HG03354 (cell line): ENCODE data around the gene ATG13.
"Not testable (repeated sequence)": the region's sequence is repeated elsewhere in the genome, so short reads cannot be mapped to it uniquely, and the experiment has no call there.

ENCODE experiments used
- ATAC-seq: cut with Tn5 transposase; IDR thresholded peaks from one replicate; pipeline ENCODE4 v1.9.1; 2021; ENCODE audit warnings: mild to moderate bottlenecking; ENCODE audit not compliant: unreplicated experiment, poor library complexity, severe bottlenecking

The ATG13 gene

GRCh38 chr11:46712874-46713576 is 95.7 kb downstream of the ATG13 start:
- no peak for ATAC-seq

DNA sequence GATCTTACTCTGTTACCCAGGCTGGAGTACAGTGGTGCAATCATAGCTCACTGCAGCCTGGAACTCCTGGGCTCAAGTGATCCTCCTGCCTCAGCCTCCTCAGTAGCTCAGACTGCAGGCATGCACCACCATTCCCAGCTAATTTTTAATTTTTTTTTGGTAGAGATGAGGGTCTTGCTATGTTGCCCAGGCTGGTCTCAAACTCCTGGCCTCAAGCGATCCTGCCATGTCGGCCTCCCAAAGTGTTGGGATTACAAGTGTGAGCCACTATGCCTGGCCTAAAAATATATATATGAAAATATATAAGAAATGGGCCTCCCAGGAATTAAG is 100.4 kb downstream of the ATG13 start:
- not testable (repeated sequence) for ATAC-seq

DNA sequence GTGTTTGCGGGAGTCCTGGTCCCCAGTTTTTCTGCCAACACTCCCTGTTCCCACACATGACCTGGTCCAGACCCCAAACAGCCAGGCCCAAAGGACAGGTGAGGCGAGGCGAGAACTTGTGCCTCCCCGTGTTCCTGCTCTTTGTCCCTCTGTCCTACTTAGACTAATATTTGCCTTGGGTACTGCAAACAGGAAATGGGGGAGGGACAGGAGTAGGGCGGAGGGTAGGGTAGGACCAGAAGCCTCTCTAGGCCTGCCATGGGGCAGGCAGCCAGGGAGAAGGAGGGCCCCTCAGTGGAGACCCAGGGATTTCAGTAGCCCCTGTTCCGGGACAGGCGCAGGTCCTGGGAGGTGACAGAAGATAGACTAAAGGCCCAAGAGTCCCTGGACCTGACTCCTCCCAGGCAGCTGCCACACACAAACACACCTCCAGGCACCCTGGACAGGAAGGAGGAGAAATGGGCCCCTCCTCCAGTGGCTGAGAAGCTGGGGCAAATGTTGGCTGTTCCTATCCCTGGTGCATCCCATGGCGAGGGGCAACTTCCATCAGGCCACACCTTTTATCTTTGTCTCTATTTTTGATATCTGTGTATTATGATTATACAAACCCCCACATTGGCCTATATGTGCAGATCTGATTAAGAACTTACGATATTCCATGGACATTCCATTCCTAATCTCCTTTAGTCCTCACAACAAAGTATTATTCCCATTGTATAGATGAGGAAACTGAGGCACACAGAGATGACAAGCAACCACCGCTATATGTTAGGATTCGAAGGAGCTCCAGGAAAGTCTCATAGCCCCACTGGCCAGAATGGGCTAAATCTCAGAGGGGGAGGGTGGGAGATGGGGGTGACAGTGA is 101.0 kb downstream of the ATG13 start:
- ATAC-seq: no peak

- no peak for ATAC-seq
Observed at GRCh38 chr11:46719048-46719542, 101.7 kb downstream of the ATG13 start, which contains the start of gene F2. F2 (plus strand) TSS chr11:46719213; CDS start chr11:46719236, 23 bp downstream.

DNA sequence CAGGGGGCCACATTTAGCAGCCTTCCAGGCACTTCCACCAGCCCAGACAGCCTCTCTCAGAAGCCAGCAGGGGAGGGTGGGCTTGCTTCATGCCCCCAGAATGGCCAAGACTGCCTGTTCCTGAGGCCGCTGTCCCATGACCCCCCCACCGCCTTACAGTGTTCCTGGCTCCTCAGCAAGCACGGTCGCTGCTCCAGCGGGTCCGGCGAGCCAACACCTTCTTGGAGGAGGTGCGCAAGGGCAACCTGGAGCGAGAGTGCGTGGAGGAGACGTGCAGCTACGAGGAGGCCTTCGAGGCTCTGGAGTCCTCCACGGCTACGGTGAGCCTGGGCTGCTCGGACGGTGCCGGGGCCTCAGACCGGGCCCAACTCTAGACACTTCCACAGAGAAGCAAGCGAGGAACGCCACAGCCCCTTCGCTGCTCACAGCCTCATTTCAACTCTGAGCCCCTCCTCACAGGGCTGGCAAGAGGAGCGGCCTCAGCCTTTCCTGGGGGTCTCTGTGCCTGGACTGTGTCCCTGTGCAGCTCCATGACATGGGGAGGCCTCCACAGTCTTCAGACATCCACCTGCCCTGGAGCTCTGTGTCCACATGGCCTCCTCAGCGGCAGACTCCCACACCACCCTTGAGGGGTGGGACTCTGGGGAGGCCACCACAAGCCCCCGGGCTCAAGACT is 102.3 kb downstream of the ATG13 start:
- ATAC-seq: no peak

- ATAC-seq: no peak
Observed at GRCh38 chr11:46721286-46721685, 103.9 kb downstream of the ATG13 start.

DNA sequence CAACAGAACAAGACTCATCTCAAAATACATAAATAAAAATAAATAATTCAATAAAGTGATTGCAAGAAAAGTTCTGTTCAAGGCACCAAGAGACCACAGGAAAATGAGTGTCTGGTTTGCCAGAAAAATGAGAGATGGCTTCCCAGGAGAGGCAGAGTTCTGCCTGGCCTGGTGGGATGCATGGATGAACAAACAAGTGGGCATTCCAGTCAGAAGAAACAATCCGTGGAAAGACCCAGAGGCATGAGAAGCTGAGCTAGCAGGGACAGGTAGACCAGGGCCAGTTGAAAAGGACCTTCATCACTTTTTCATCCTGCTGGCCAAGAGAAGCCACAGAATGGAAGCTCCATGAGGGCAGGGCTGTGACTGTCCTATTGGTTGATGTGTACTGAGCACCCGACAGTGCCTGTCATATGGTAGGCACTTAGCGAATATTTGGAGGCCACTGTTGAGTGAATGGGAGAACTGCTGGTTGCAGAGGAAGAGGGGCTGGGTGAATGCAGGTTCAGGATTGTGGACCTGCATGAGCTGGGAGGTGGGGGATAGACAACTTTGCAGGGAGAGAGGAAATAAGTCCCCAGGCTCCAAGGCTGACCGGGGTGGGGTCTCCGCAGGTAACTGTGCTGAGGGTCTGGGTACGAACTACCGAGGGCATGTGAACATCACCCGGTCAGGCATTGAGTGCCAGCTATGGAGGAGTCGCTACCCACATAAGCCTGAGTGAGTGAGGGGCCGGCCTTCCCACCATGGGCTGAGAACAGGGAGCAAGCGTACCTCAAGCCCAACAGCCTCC is 105.4 kb downstream of the ATG13 start:
- no peak for ATAC-seq

GRCh38 chr11:46723359-46723680 is 106.0 kb downstream of the ATG13 start:
- no peak for ATAC-seq

DNA sequence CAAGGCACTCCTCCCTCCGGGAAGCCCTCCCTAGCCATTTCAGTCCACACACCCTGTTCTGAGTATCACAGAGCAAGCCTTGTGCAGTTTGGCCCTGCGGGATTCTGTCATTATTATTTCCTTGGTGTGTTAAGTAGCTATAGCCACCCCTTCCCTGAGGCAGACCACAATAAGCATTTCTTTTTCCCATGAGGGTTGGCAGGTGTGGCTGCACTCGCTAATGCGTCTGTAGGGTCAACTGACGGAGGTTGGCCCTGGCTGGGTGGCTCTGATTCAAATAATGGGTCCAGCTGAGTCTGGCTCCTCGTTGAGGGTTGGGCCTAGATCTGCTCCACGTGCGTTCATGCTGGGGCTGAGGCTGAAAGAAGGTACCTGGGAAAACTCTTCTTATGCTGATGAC is 106.7 kb downstream of the ATG13 start:
- ATAC-seq: no peak
